ENCODE data around the gene PPEF1. TPM values are rescaled to one million over a fixed set of nuclear protein-coding genes. Genes with fewer than 3 reads are reported as not detected.

PPEF1 gene, protein sequence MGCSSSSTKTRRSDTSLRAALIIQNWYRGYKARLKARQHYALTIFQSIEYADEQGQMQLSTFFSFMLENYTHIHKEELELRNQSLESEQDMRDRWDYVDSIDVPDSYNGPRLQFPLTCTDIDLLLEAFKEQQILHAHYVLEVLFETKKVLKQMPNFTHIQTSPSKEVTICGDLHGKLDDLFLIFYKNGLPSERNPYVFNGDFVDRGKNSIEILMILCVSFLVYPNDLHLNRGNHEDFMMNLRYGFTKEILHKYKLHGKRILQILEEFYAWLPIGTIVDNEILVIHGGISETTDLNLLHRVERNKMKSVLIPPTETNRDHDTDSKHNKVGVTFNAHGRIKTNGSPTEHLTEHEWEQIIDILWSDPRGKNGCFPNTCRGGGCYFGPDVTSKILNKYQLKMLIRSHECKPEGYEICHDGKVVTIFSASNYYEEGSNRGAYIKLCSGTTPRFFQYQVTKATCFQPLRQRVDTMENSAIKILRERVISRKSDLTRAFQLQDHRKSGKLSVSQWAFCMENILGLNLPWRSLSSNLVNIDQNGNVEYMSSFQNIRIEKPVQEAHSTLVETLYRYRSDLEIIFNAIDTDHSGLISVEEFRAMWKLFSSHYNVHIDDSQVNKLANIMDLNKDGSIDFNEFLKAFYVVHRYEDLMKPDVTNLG
- total RNA-seq (under 1 TPM in 2 of 4 donors, not detected in 2; 0.36 to 0.38 TPM), polyA plus RNA-seq (under 1 TPM; 0.04 to 0.18 (median 0.05) TPM)
- long read RNA-seq, donor 1 = 0 reads
- long read RNA-seq, donor 2 = 0 reads

DNA sequence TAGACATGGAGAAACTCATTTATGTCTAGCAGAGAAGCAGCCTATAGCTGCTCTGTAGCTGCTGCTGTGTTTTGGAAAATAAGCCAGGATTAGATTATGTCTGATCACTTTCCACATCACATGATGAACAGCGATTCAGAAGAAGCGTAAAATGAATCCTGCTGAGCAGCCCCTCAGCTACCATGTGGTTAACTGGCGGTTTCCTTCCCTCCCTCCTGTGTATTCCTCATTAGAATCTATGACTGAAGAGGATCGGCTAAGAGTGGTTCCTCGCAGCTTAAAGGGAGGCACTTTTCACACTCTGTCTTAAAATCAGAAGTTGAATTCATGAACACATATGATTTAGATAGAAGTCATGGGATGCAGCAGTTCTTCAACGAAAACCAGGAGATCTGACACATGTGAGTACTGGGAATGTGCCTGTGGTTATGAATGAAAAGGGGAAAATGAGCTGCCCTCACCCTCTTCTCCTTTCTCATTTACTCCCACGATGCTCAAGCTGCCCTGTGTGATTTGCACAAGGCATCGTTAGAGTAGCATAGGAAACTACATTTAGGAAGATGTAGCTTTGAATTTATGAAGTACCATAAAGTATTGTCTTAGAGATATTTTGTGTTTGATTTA lies at the start of gene PPEF1:
TSS of gene PPEF1 (plus strand) at position 220 of the 624 bp plus-strand sequence. CDS start at position 356, 136 bp downstream.
- Histone ChIP-seq H3K4me3 (no peak within 1 kb of the TSS), H3K4me1 (no peaks in the 10 kb centered on the region), H3K27ac (no peak within 1 kb of the TSS), H3K27me3 (ENCODE audit: insufficient read depth in 3 of 3, low read length in 2 of 3) (no peaks in the 10 kb centered on the region), H3K9me3 (peaks cover 2% of the 10 kb centered on the region), H3K36me3 (ENCODE audit: insufficient read depth in 1 of 2, low read depth in 1 of 2) (no peaks in the 10 kb centered on the region)
- DNase-seq = no peak
- intact Hi-C loops (cut with DNase I) = no loop called here
- TF ChIP-seq CTCF (IDR thresholded peaks at IDR 0.05) = no peak
- ATAC-seq = no peak
- WGBS, 3 donors = 19 to 49% (median 30%) methylated on average over 8 of the region's 8 CpGs

DNA sequence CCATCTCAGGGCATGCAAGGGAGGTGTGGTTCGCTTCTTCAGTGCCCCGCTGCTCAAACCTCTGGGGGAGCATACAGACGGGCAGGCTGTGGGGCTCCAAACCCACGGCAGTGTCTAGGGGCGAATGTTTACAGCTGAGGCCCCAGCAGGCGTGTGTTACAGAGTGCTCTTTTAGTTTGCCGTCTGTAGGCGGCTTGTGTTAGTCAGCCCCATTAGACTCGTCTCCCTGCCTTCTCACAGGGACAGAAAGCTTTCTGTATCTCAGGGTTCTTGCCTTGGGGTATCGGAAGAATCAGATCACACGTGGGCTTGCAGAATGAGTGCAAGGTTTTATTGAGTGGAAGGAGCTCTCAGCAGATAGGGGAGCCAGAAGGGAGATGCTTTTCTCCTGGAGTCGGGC lies 46.2 kb upstream of the PPEF1 start:
- Histone ChIP-seq H3K4me1 (no peaks in the 10 kb centered on the region), H3K27ac (no peak overlapping the region), H3K4me3 (no peak overlapping the region), H3K9me3 (no peaks in the 10 kb centered on the region), H3K27me3 (ENCODE audit: insufficient read depth in 3 of 3, low read length in 2 of 3) (no peaks in the 10 kb centered on the region), H3K36me3 (ENCODE audit: insufficient read depth in 1 of 2, low read depth in 1 of 2) (no peaks in the 10 kb centered on the region)
- intact Hi-C loops (cut with DNase I) = no loop called here
- 72 to 98% (median 82%) methylated on average over 11 to 12 of the region's 12 CpGs for WGBS, 3 donors
- DNase-seq (no peak), ATAC-seq (no peak)
- no peak for TF ChIP-seq CTCF (IDR thresholded peaks at IDR 0.05)

GRCh38 chrX:18664947-18665346 lies 42.5 kb upstream of the PPEF1 start:
- H3K27me3 ChIP-seq (ENCODE audit: insufficient read depth in 3 of 3, low read length in 2 of 3) = no peaks in the 10 kb centered on the region
- DNase-seq (no peak), ATAC-seq (no peak)
- H3K9me3 ChIP-seq = no peaks in the 10 kb centered on the region
- intact Hi-C loops (cut with DNase I) = no loop called here
- no peaks in the 10 kb centered on the region for H3K4me1 ChIP-seq
- no peak for TF ChIP-seq CTCF (IDR thresholded peaks at IDR 0.05)
- H3K36me3 ChIP-seq (ENCODE audit: insufficient read depth in 1 of 2, low read depth in 1 of 2) = no peaks in the 10 kb centered on the region
- no peak overlapping the region for H3K4me3 ChIP-seq
- WGBS, 3 donors = 69 to 89% (median 81%) methylated on average over 8 of the region's 8 CpGs
- no peak overlapping the region for H3K27ac ChIP-seq

- Histone ChIP-seq H3K27ac (no peak overlapping the region), H3K27me3 (ENCODE audit: insufficient read depth in 3 of 3, low read length in 2 of 3) (no peaks in the 10 kb centered on the region), H3K36me3 (ENCODE audit: insufficient read depth in 1 of 2, low read depth in 1 of 2) (no peaks in the 10 kb centered on the region), H3K4me3 (no peak overlapping the region), H3K4me1 (no peaks in the 10 kb centered on the region), H3K9me3 (no peaks in the 10 kb centered on the region)
- DNase-seq (no peak), ATAC-seq (no peak)
- intact Hi-C loops (cut with DNase I) = no loop called here
- WGBS, 3 donors = 81 to 88% (median 86%) methylated on average over 13 to 15 of the region's 15 CpGs
- no peak for TF ChIP-seq CTCF (IDR thresholded peaks at IDR 0.05)
These were observed 40.8 kb upstream of the PPEF1 start for GRCh38 chrX:18666614-18667013.

Measured in psoas muscle (tissue), 8 donors.